WTC11 (cell line): Measurements from ENCODE around the gene PIMREG.

Experiments used
- CBFB ChIP-seq: sonication (generic); formaldehyde crosslinking; IDR thresholded peaks from 2 replicates; pipeline ENCODE4 v1.8.1; 2022; ENCODE audit warnings: mild to moderate bottlenecking, low read depth, missing genetic modification reagents
- CREM ChIP-seq: sonication (generic); formaldehyde crosslinking; IDR thresholded peaks from 2 replicates; pipeline ENCODE4 v1.8.1; 2022; ENCODE audit warnings: mild to moderate bottlenecking, missing genetic modification reagents, moderate library complexity
- CTCF ChIP-seq: fragments of 200-600 bp; IDR thresholded peaks from 2 replicates; pipeline ENCODE4 v1.8.0; 2022; ENCODE audit warnings: antibody characterized with exemption
- ESRRA ChIP-seq: sonication (generic); formaldehyde crosslinking; IDR thresholded peaks from 2 replicates; pipeline ENCODE4 v1.8.1; 2022; ENCODE audit warnings: mild to moderate bottlenecking, missing genetic modification reagents, borderline replicate concordance
- NR2C2 ChIP-seq: sonication (generic); formaldehyde crosslinking; IDR thresholded peaks from 2 replicates; pipeline ENCODE4 v1.8.0; 2022; ENCODE audit warnings: mild to moderate bottlenecking, missing genetic modification reagents
- SP1 ChIP-seq: sonication (generic); formaldehyde crosslinking; conservative IDR thresholded peaks from 2 replicates; pipeline ENCODE4 v1.8.1; 2022; ENCODE audit warnings: missing genetic modification reagents
- ZNF138 ChIP-seq: sonication (generic); formaldehyde crosslinking; conservative IDR thresholded peaks from 2 replicates; pipeline ENCODE4 v1.8.1; 2022; ENCODE audit warnings: mild to moderate bottlenecking, moderate library complexity, missing genetic modification reagents
- TF ChIP-seq, protein P1 (sequence below): sonication (generic); formaldehyde crosslinking; IDR thresholded peaks from 2 replicates; pipeline ENCODE4 v1.8.0; 2022; ENCODE audit warnings: missing genetic modification reagents
- TF ChIP-seq, protein P2 (sequence below): fragments of 250-450 bp; sonication (Bioruptor Pico); IDR thresholded peaks from 2 replicates; pipeline ENCODE4 v1.9.0; 2021; ENCODE audit warnings: mild to moderate bottlenecking

GRCh38 chr17:6415616-6416015 is 28.6 kb upstream of the PIMREG start:
- TF ChIP-seq, protein P1, sequence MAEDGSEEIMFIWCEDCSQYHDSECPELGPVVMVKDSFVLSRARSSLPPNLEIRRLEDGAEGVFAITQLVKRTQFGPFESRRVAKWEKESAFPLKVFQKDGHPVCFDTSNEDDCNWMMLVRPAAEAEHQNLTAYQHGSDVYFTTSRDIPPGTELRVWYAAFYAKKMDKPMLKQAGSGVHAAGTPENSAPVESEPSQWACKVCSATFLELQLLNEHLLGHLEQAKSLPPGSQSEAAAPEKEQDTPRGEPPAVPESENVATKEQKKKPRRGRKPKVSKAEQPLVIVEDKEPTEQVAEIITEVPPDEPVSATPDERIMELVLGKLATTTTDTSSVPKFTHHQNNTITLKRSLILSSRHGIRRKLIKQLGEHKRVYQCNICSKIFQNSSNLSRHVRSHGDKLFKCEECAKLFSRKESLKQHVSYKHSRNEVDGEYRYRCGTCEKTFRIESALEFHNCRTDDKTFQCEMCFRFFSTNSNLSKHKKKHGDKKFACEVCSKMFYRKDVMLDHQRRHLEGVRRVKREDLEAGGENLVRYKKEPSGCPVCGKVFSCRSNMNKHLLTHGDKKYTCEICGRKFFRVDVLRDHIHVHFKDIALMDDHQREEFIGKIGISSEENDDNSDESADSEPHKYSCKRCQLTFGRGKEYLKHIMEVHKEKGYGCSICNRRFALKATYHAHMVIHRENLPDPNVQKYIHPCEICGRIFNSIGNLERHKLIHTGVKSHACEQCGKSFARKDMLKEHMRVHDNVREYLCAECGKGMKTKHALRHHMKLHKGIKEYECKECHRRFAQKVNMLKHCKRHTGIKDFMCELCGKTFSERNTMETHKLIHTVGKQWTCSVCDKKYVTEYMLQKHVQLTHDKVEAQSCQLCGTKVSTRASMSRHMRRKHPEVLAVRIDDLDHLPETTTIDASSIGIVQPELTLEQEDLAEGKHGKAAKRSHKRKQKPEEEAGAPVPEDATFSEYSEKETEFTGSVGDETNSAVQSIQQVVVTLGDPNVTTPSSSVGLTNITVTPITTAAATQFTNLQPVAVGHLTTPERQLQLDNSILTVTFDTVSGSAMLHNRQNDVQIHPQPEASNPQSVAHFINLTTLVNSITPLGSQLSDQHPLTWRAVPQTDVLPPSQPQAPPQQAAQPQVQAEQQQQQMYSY (CRISPR knock-in tag) = no peak
- TF ChIP-seq, protein P2, sequence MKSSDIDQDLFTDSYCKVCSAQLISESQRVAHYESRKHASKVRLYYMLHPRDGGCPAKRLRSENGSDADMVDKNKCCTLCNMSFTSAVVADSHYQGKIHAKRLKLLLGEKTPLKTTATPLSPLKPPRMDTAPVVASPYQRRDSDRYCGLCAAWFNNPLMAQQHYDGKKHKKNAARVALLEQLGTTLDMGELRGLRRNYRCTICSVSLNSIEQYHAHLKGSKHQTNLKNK = no peak
- TF ChIP-seq CREM (CRISPR knock-in tag) (no peak), CBFB (CRISPR knock-in tag) (no peak), CTCF (no peak), NR2C2 (CRISPR knock-in tag) (no peak), SP1 (CRISPR knock-in tag) (no peak), ESRRA (CRISPR knock-in tag) (no peak), ZNF138 (CRISPR knock-in tag) (no peak)
